ENCODE measurements around the gene ZNF215. TPM values are rescaled to one million over a fixed set of nuclear protein-coding genes. Genes with fewer than 3 reads are reported as not detected.
"Not testable (repeated sequence)": the region's sequence is repeated elsewhere in the genome, so short reads cannot be mapped to it uniquely, and the experiment has no call there.

The ZNF215 gene
- total and polyA plus RNA-seq, 2 of the 13 experiments (the other 11 are each of a cell fraction or from before 2014, with no cell fraction given), result not detected

GRCh38 chr11:6900327-6900999 lies 25.8 kb upstream of the ZNF215 start:
- no peak overlapping the region for H2AFZ ChIP-seq (ENCODE audit: low read length)
- ATAC-seq (no peak), FAIRE-seq (no peak), DNase-seq (ENCODE audit: low spot score) (no peak)
- H3K79me2 ChIP-seq (ENCODE audit: insufficient read depth, low read length), result no peaks in the 10 kb centered on the region
- H3K27me3 ChIP-seq (ENCODE audit: control insufficient read depth in 1 of 2, insufficient read depth in 2 of 2, low read length in 2 of 2), result no peaks in the 10 kb centered on the region
- H3K4me3 ChIP-seq (replicated peaks in 1 of 3; ENCODE audit: insufficient read depth in 1 of 3, low read depth in 2 of 3, low read length in 3 of 3), result no peak overlapping the region
- ChIA-PET CTCF (ENCODE audit: low intra/inter-chr PET ratio, low total read pairs) (no interaction called here), POLR2A (no interaction called here)
- no peaks in the 10 kb centered on the region for H4K20me1 ChIP-seq (ENCODE audit: insufficient read depth, low read length)
- in situ Hi-C loops (cut with HindIII; ENCODE audit: extremely low pct_ligation_motif_present, low pct_unique_long_range_greater_than_20kb) (no loop called here), intact Hi-C loops (cut with micrococcal nuclease; ENCODE audit: unreplicated experiment) (no loop called here)
- no peak overlapping the region for H3K4me2 ChIP-seq (ENCODE audit: low read depth, low read length)
- 2% methylated on average over 2 of the region's 2 CpGs for WGBS (ENCODE audit: low lambda C conversion rate)
- no peak for TF ChIP-seq TCF12 (IDR thresholded peaks at IDR 0.05)
- TF ChIP-seq TCF12 (CRISPR knock-in tag; IDR thresholded peaks at IDR 0.05), result no peak
- no peak for TF ChIP-seq DRAP1 (CRISPR knock-in tag; IDR thresholded peaks at IDR 0.05)
- TF ChIP-seq KMT2B (CRISPR knock-in tag; IDR thresholded peaks at IDR 0.05), result no peak
- no peak for TF ChIP-seq ZNF784 (CRISPR knock-in tag; IDR thresholded peaks at IDR 0.05; ENCODE audit: borderline replicate concordance)
- no peak for TF ChIP-seq ZNF552 (CRISPR knock-in tag; IDR thresholded peaks at IDR 0.05; ENCODE audit: borderline replicate concordance)
- H3K36me3 ChIP-seq (replicated peaks in 1 of 2; ENCODE audit: control insufficient read depth in 1 of 2, insufficient read depth in 2 of 2, low read length in 2 of 2), result no peaks in the 10 kb centered on the region
- H3K9me3 ChIP-seq (ENCODE audit: low read length), result no peaks in the 10 kb centered on the region
- BruUV-seq (replicated peaks), result no TSS peak
- no peak overlapping the region for H3K9ac ChIP-seq (ENCODE audit: insufficient read depth, low read depth, low read length)
- H3K27ac ChIP-seq (ENCODE audit: extremely low read length, insufficient read depth, low read length), result no peak overlapping the region
- H3K4me1 ChIP-seq (ENCODE audit: insufficient read depth, low read length), result no peaks in the 10 kb centered on the region

- H2AFZ ChIP-seq (ENCODE audit: low read length); H3K4me1 ChIP-seq (ENCODE audit: insufficient read depth, low read length); H3K9me3 ChIP-seq (ENCODE audit: low read length); CTCF ChIA-PET (ENCODE audit: low intra/inter-chr PET ratio, low total read pairs); intact Hi-C loops (cut with micrococcal nuclease; ENCODE audit: unreplicated experiment); H3K27me3 ChIP-seq (ENCODE audit: control insufficient read depth in 1 of 2, insufficient read depth in 2 of 2, low read length in 2 of 2); H3K9ac ChIP-seq (ENCODE audit: insufficient read depth, low read depth, low read length); H3K79me2 ChIP-seq (ENCODE audit: insufficient read depth, low read length); BruUV-seq (replicated peaks); H4K20me1 ChIP-seq (ENCODE audit: insufficient read depth, low read length); in situ Hi-C loops (cut with HindIII; ENCODE audit: extremely low pct_ligation_motif_present, low pct_unique_long_range_greater_than_20kb); POLR2A ChIA-PET; FAIRE-seq; H3K4me3 ChIP-seq (replicated peaks in 1 of 3; ENCODE audit: insufficient read depth in 1 of 3, low read depth in 2 of 3, low read length in 3 of 3); H3K36me3 ChIP-seq (replicated peaks in 1 of 2; ENCODE audit: control insufficient read depth in 1 of 2, insufficient read depth in 2 of 2, low read length in 2 of 2); ATAC-seq; H3K27ac ChIP-seq (ENCODE audit: extremely low read length, insufficient read depth, low read length): not testable (repeated sequence)
- peak overlapping the region; percentile 12; the same call in 1 of the 2 replicates for H3K4me2 ChIP-seq (ENCODE audit: low read depth, low read length)
- WGBS (ENCODE audit: low lambda C conversion rate), result 1% methylated on average over 11 of the region's 13 CpGs
- DNase-seq (ENCODE audit: low spot score), result peak; percentile 2
Measured at GRCh38 chr11:6904804-6905203, 21.4 kb upstream of the ZNF215 start.

Measured in HepG2 (cell line).